SHP77 (cell line): ENCODE measurements around the gene ZXDC.

Experiments used
- DNase-seq, 2 experiments: peaks; one replicate each; lab custom pipeline; 2025; lab: John Stamatoyannopoulos, UW

ZXDC gene

GRCh38 chr3:126415661-126416591, 59.8 kb downstream of the ZXDC start:
- no peak for DNase-seq

GRCh38 chr3:126414961-126415660, 60.6 kb downstream of the ZXDC start:
- DNase-seq, result no peak

GRCh38 chr3:126414406-126414805, 61.3 kb downstream of the ZXDC start:
- DNase-seq, result no peak

GRCh38 chr3:126413693-126414080, 62.0 kb downstream of the ZXDC start:
- no peak for DNase-seq

GRCh38 chr3:126412841-126413692, 62.6 kb downstream of the ZXDC start:
- no peak for DNase-seq

- no peak for DNase-seq
Observed at GRCh38 chr3:126408099-126408498, 67.6 kb downstream of the ZXDC start.

- no peak for DNase-seq
Observed at GRCh38 chr3:126407412-126408044, 68.2 kb downstream of the ZXDC start.

GRCh38 chr3:126406389-126407296, 69.0 kb downstream of the ZXDC start:
- no peak for DNase-seq

GRCh38 chr3:126402666-126403302, 72.9 kb downstream of the ZXDC start:
- no peak for DNase-seq

- DNase-seq, result no peak
Observed at GRCh38 chr3:126402178-126402577, 73.5 kb downstream of the ZXDC start.

GRCh38 chr3:126401611-126402160, 74.0 kb downstream of the ZXDC start:
- DNase-seq, result no peak

- DNase-seq, result no peak
Observed at GRCh38 chr3:126399756-126400155, 75.9 kb downstream of the ZXDC start.

- DNase-seq, result no peak
Observed at GRCh38 chr3:126399351-126399735, 76.3 kb downstream of the ZXDC start.

GRCh38 chr3:126398423-126399350, 77.0 kb downstream of the ZXDC start:
- no peak for DNase-seq

GRCh38 chr3:126397610-126398422, 77.9 kb downstream of the ZXDC start:
- no peak for DNase-seq

- DNase-seq, result no peak
Observed at GRCh38 chr3:126396536-126396935, 79.2 kb downstream of the ZXDC start.

GRCh38 chr3:126395846-126396513, 79.7 kb downstream of the ZXDC start:
- no peak for DNase-seq

- DNase-seq, result no peak
Observed at GRCh38 chr3:126394977-126395321, 80.7 kb downstream of the ZXDC start.
